GM21619 (cell line): ENCODE results near the gene NCBP2.
A peak's percentile ranks its signal among the peaks of the same experiment; 100 is the strongest.

ENCODE experiments used
- ATAC-seq: cut with Tn5 transposase; IDR thresholded peaks from one replicate; pipeline ENCODE4 v1.9.1; 2021; ENCODE audit not compliant: unreplicated experiment

Gene NCBP2

GRCh38 chr3:196941729-196942225 is 551 bp downstream of the NCBP2 start:
- peak; percentile 26 for ATAC-seq

GRCh38 chr3:196938576-196938975 is 3.8 kb downstream of the NCBP2 start:
- no peak for ATAC-seq

GRCh38 chr3:196938124-196938523 is 4.2 kb downstream of the NCBP2 start:
- no peak for ATAC-seq

GRCh38 chr3:196936288-196936687 is 6.0 kb downstream of the NCBP2 start:
- no peak for ATAC-seq

GRCh38 chr3:196932600-196932999 is 9.7 kb downstream of the NCBP2 start:
- no peak for ATAC-seq

- peak; percentile 64 for ATAC-seq
Observed at GRCh38 chr3:196931828-196932587, 10.3 kb downstream of the NCBP2 start.

GRCh38 chr3:196931157-196931556 is 11.2 kb downstream of the NCBP2 start:
- no peak for ATAC-seq

- ATAC-seq = no peak
Observed at GRCh38 chr3:196927571-196928453, 14.5 kb downstream of the NCBP2 start.

GRCh38 chr3:196920733-196921132 is 21.6 kb downstream of the NCBP2 start:
- ATAC-seq = no peak

- no peak for ATAC-seq
Observed at GRCh38 chr3:196918968-196919367, 23.4 kb downstream of the NCBP2 start.

GRCh38 chr3:196916995-196917394 is 25.3 kb downstream of the NCBP2 start:
- no peak for ATAC-seq

GRCh38 chr3:196916221-196916620 is 26.1 kb downstream of the NCBP2 start:
- no peak for ATAC-seq

- ATAC-seq = no peak
Observed at GRCh38 chr3:196915375-196915774, 27.0 kb downstream of the NCBP2 start.

GRCh38 chr3:196914866-196915265 is 27.5 kb downstream of the NCBP2 start:
- ATAC-seq = no peak

GRCh38 chr3:196903740-196904139 is 38.6 kb downstream of the NCBP2 start:
- no peak for ATAC-seq

GRCh38 chr3:196902296-196902695 is 40.0 kb downstream of the NCBP2 start:
- no peak for ATAC-seq

- no peak for ATAC-seq
Observed at GRCh38 chr3:196901768-196902167, 40.6 kb downstream of the NCBP2 start.

- no peak for ATAC-seq
Observed at GRCh38 chr3:196896229-196896628, 46.1 kb downstream of the NCBP2 start.

GRCh38 chr3:196894557-196895295 is 47.6 kb downstream of the NCBP2 start:
- ATAC-seq = no peak

GRCh38 chr3:196889844-196890708 is 52.3 kb downstream of the NCBP2 start:
- ATAC-seq = no peak
